Head of caudate nucleus (tissue), 42 donors: ENCODE results near the gene PLAAT4.

Experiments
- DNase-seq, 42 donors: peaks; one replicate each; pipeline versions ENCODE4 v3.0.0 to v3.0.0-alpha.2; 2020 to 2021; ENCODE audit warnings: mixed read lengths in 7 of 42
- intact Hi-C: fragments of 100-400 bp; cut with DNase I; formaldehyde crosslinking; loops from one replicate; pipeline ENCODE4 v1.15.0; 2022

PLAAT4 gene

GRCh38 chr11:63590024-63590788, 53.6 kb downstream of the PLAAT4 start:
- intact Hi-C loops: no loop called here
- DNase-seq: peak in 8 of 42 donors; percentile 1 to 40 (median 19)

- intact Hi-C loops: no loop called here
- peak in 36 of 42 donors; percentile 35 to 83 (median 65) for DNase-seq
Measured at GRCh38 chr11:63592975-63593395, 56.4 kb downstream of the PLAAT4 start.

- DNase-seq: peak in 21 of 42 donors; percentile 22 to 74 (median 51)
- intact Hi-C loops: no loop called here
Measured at GRCh38 chr11:63595296-63595695, 58.7 kb downstream of the PLAAT4 start.
